ENCODE data around the gene POLH. TPM values are rescaled to one million over a fixed set of nuclear protein-coding genes. Genes with fewer than 3 reads are reported as not detected.
A peak's percentile ranks its signal among the peaks of the same experiment; 100 is the strongest.

Gene POLH
- total and polyA plus RNA-seq, 2 of the 4 experiments (the other 2 are of a cell fraction) = 13.3 to 26.0 TPM

DNA sequence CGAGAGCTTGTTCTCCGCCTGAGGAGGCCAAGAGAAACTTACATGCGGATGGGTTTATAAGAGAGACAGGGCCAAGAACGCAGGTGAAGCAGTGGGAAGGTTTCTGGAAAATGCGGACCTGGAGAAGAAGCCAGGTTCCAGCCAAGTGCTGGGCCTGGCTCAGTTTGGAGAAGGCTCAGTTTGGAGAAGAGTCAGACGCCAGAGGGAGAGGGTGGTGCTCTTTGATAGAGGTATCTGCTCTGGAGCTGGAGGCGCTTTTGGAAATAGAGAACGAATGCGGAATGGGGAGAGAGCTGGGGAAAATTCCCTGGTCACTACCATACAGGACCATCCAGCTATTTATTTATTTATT is 69.6 kb downstream of the POLH start:
- no peak overlapping the region for H2AK5ac ChIP-seq (ENCODE audit: low read depth, low read length)
- no peak overlapping the region for H2BK120ac ChIP-seq (ENCODE audit: low read depth, low read length)
- peak overlapping the region; percentile 73 for H2AFZ ChIP-seq (replicated peaks; ENCODE audit: low read length, poor library complexity)
- H3K9me3 ChIP-seq (ENCODE audit: control insufficient read depth, insufficient read depth, low read length) = no peaks in the 10 kb centered on the region
- dilution Hi-C loops (cut with HindIII; ENCODE audit: low sequenced_read_pairs, unreplicated experiment) (no loop called here), in situ Hi-C loops (cut with MboI; ENCODE audit: low sequenced_read_pairs) (no loop called here), intact Hi-C loops (cut with micrococcal nuclease) (no loop called here)
- H4K20me1 ChIP-seq (ENCODE audit: insufficient read depth, low read length) = peaks cover 4% of the 10 kb centered on the region
- H2BK5ac ChIP-seq (ENCODE audit: low read depth, low read length, poor library complexity, severe bottlenecking) = no peak overlapping the region
- H2BK15ac ChIP-seq (ENCODE audit: low read depth, low read length) = no peak overlapping the region
- peaks cover 10 to 15% of the 10 kb centered on the region in 2 experiments for H3K79me1 ChIP-seq (ENCODE audit: low read depth in 1 of 2, low read length in 2 of 2)
- H3K9me1 ChIP-seq (ENCODE audit: insufficient read depth, low read length) = 0 out of 2 replicates have a peak, but pooled peaks cover 5% of the 10 kb centered on the region
- peak overlapping the region in 1 of 2 experiments; percentile 1; a peak in 1 of 4 replicates for H4K8ac ChIP-seq (ENCODE audit: low read depth in 2 of 2, low read length in 2 of 2)
- CTCF ChIA-PET = interaction anchor here (0.6 kb wide), 1 partner anchor 366 kb away, joined by 4 read pairs; no protein-coding TSS in a partner anchor
- no peak overlapping the region for H3K23ac ChIP-seq (ENCODE audit: low read depth, low read length)
- no peak overlapping the region for H2AK9ac ChIP-seq (replicated peaks; ENCODE audit: low read depth, low read length, poor library complexity)
- DNase-seq = no peak
- no peak overlapping the region for H4K5ac ChIP-seq (ENCODE audit: low read depth, low read length)
- H3K14ac ChIP-seq (replicated peaks; ENCODE audit: low read depth, low read length) = no peak overlapping the region
- H3K56ac ChIP-seq (ENCODE audit: extremely low read depth, insufficient read depth, low read length) = no peak overlapping the region
- POLR2A ChIA-PET (ENCODE audit: unreplicated experiment) = no interaction called here
- H3K27ac ChIP-seq (ENCODE audit: insufficient read depth, low read length) = no peak overlapping the region
- ATAC-seq (ENCODE audit: low read depth) = no peak
- no peaks in the 10 kb centered on the region for H3K4me1 ChIP-seq (ENCODE audit: control insufficient read depth, insufficient read depth, low read length)
- H3K4me3 ChIP-seq (ENCODE audit: insufficient read depth, low read depth, low read length) = peak overlapping the region; percentile 44; the same call in 1 of the 2 replicates
- peaks cover 11% of the 10 kb centered on the region for H3K36me3 ChIP-seq (ENCODE audit: control insufficient read depth, insufficient read depth, low read length)
- H2BK20ac ChIP-seq (ENCODE audit: low read depth, low read length) = no peak overlapping the region
- no TSS peak for BruUV-seq (replicated peaks)
- peak overlapping the region; percentile 70 for H3K4me2 ChIP-seq (ENCODE audit: low read depth, low read length)
- TF ChIP-seq RAD21 (IDR thresholded peaks at IDR 0.05; ENCODE audit: low read length) (no peak), SMC3 (IDR thresholded peaks at IDR 0.05; ENCODE audit: low read depth, low read length) (no peak), MAZ (IDR thresholded peaks at IDR 0.05; ENCODE audit: borderline replicate concordance, low read depth, low read length) (no peak)
- no peak overlapping the region for H4K91ac ChIP-seq (ENCODE audit: insufficient read depth, low read depth, low read length)
- no peaks in the 10 kb centered on the region; the same call in 1 of the 2 replicates for H3K27me3 ChIP-seq (ENCODE audit: control insufficient read depth, insufficient read depth, low read length)
- no peak overlapping the region for H3K4ac ChIP-seq (ENCODE audit: low read depth, low read length)
- WGBS, 2 experiments (ENCODE audit: extremely low coverage in 2 of 2, insufficient read length in 1 of 2) = 0% methylated on average over 3 of the region's 9 CpGs; no CpG with 5 or more reads in 1 of the 2 experiments
- no peak overlapping the region for H3K9ac ChIP-seq (ENCODE audit: low read depth, low read length)
- H3K18ac ChIP-seq (ENCODE audit: low read depth, low read length) = no peak overlapping the region
